Astrocyte of the spinal cord (primary cell): ENCODE measurements around the gene DES.

ENCODE experiments used
- DNase-seq: peaks from one replicate; pipeline ENCODE4 v3.0.0; 2011; ENCODE audit warnings: low read depth, low spot score
- H3K4me3 ChIP-seq: 2 replicates; pipeline ENCODE4 v1.5.1; 2011; ENCODE audit warnings: low read depth, mild to moderate bottlenecking, low read length, moderate library complexity
- in situ Hi-C: cut with HindIII; loops from 2 replicates; pipeline ENCODE4 v1.10.0; 2017; ENCODE audit warnings: low sequenced_read_pairs
- TF ChIP-seq, protein P1 (sequence below): IDR thresholded peaks from 2 replicates; pipeline ENCODE4 v1.5.1; 2012; ENCODE audit warnings: low read depth, mild to moderate bottlenecking, low read length, inconsistent platforms

The DES gene

GRCh38 chr2:219433666-219434467, 15.7 kb downstream of the DES start:
- in situ Hi-C loops: no loop called here
- TF ChIP-seq, protein P1, sequence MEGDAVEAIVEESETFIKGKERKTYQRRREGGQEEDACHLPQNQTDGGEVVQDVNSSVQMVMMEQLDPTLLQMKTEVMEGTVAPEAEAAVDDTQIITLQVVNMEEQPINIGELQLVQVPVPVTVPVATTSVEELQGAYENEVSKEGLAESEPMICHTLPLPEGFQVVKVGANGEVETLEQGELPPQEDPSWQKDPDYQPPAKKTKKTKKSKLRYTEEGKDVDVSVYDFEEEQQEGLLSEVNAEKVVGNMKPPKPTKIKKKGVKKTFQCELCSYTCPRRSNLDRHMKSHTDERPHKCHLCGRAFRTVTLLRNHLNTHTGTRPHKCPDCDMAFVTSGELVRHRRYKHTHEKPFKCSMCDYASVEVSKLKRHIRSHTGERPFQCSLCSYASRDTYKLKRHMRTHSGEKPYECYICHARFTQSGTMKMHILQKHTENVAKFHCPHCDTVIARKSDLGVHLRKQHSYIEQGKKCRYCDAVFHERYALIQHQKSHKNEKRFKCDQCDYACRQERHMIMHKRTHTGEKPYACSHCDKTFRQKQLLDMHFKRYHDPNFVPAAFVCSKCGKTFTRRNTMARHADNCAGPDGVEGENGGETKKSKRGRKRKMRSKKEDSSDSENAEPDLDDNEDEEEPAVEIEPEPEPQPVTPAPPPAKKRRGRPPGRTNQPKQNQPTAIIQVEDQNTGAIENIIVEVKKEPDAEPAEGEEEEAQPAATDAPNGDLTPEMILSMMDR: peak; percentile 55
- no peak overlapping the region for H3K4me3 ChIP-seq
- DNase-seq: peak; percentile 50

- no peak for DNase-seq
- no peak overlapping the region for H3K4me3 ChIP-seq
- TF ChIP-seq, protein P1: no peak
- in situ Hi-C loops: no loop called here
Measured at GRCh38 chr2:219434468-219434717, 16.2 kb downstream of the DES start.

DNA sequence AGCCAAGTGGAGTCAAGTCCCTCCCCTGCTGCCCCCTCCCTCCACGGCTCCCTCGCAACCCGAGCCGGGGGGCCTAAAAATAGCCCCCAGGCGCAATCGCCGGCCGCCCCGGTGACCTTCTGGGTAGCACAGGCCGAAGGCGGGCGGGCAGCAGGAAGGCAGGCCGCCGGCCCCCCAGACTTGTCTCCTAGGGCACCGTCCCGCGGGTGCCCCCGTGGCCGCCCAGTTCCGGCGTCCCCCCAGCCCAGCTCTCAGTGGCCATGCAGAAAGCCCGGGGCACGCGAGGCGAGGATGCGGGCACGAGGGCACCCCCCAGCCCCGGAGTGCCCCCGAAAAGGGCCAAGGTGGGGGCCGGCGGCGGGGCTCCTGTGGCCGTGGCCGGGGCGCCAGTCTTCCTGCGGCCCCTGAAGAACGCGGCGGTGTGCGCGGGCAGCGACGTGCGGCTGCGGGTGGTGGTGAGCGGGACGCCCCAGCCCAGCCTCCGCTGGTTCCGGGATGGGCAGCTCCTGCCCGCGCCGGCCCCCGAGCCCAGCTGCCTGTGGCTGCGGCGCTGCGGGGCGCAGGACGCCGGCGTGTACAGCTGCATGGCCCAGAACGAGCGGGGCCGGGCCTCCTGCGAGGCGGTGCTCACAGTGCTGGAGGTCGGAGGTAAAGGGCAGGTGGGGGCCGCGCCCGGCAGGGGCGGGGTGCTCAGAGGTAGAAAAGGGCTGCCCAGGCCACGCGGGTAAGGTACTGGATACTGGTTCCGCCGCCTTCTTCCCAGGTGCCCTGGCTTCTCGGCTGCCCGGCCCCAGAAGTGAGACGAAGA, 16.7 kb downstream of the DES start, which contains the start of gene SPEG:
Gene SPEG (plus strand): TSS at position 126 of the 808 bp plus-strand sequence. CDS start 135 bp downstream, at position 261.
- TF ChIP-seq, protein P1: no peak
- no peak within 1 kb of the TSS for H3K4me3 ChIP-seq
- no peak for DNase-seq
- in situ Hi-C loops: no loop called here

- H3K4me3 ChIP-seq: no peak overlapping the region
- in situ Hi-C loops: no loop called here
- no peak for DNase-seq
- TF ChIP-seq, protein P1: no peak
Measured at GRCh38 chr2:219435701-219436100, 17.5 kb downstream of the DES start.

GRCh38 chr2:219436491-219436890, 18.3 kb downstream of the DES start:
- DNase-seq: no peak
- TF ChIP-seq, protein P1: no peak
- H3K4me3 ChIP-seq: no peak overlapping the region
- in situ Hi-C loops: no loop called here

DNA sequence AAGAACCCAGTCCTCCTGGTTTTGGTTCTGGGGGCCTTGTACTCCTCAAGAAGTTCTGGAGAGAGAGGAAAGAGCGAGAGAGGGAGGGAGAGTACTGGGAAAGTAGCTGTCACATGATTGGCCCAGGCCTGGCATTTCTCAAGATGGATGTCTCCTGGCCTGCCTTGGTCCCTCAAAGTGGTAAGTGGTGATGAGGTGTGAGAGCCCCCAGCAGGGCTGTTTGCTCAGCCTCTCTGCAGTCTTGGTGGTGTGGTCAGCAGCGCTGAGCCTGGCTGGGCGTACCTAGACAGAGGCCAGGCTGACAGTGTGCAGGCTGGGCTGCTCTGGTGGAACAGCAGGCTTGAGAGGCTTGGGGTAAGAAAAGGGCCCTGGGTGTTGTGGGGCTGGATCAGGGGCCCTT, 19.0 kb downstream of the DES start:
- TF ChIP-seq, protein P1: no peak
- no peak for DNase-seq
- H3K4me3 ChIP-seq: no peak overlapping the region
- in situ Hi-C loops: no loop called here
